Activated T-cell treated with anti-CD3 and anti-CD28 coated beads, Interleukin-2, amount 50 U/mL, for 4 hours (primary cell): ENCODE measurements around the gene UBE2E1. TPM values are rescaled to one million over a fixed set of nuclear protein-coding genes. Genes with fewer than 3 reads are reported as not detected.

Experiments
- ATAC-seq, 2 donors: fragments of 200-7000 bp; cut with Tn5 transposase; one replicate each; pipeline ENCODE4 v1.10.0; 2021
- DNase-seq: peaks from one replicate; pipeline ENCODE4 v3.0.0-alpha.2; 2020
- H3K27me3 Mint-ChIP-seq: one replicate; pipeline ENCODE4 v1.8.0; 2021; ENCODE audit warnings: low read depth, mixed read lengths
- H3K36me3 Mint-ChIP-seq: one replicate; pipeline ENCODE4 v1.8.0; 2022; ENCODE audit warnings: mixed read lengths; ENCODE audit not compliant: insufficient read depth
- H3K4me1 Mint-ChIP-seq: one replicate; pipeline ENCODE4 v1.8.0; 2021; ENCODE audit warnings: low read depth, mixed read lengths
- H3K4me3 Mint-ChIP-seq: one replicate; pipeline ENCODE4 v1.8.0; 2021; ENCODE audit warnings: mild to moderate bottlenecking, moderate library complexity, mixed read lengths
- H3K9me3 Mint-ChIP-seq: one replicate; pipeline ENCODE4 v1.8.0; 2021; ENCODE audit warnings: mixed read lengths
- total RNA-seq, 3 donors: library from RNA; stranded (reverse); gene quantifications; one replicate each; pipeline ENCODE4 v1.2.1, GENCODE V29; 2021

The UBE2E1 gene
- total RNA-seq, 3 donors from 2014 or later = 52.9 to 56.3 (median 54.1) TPM

DNA sequence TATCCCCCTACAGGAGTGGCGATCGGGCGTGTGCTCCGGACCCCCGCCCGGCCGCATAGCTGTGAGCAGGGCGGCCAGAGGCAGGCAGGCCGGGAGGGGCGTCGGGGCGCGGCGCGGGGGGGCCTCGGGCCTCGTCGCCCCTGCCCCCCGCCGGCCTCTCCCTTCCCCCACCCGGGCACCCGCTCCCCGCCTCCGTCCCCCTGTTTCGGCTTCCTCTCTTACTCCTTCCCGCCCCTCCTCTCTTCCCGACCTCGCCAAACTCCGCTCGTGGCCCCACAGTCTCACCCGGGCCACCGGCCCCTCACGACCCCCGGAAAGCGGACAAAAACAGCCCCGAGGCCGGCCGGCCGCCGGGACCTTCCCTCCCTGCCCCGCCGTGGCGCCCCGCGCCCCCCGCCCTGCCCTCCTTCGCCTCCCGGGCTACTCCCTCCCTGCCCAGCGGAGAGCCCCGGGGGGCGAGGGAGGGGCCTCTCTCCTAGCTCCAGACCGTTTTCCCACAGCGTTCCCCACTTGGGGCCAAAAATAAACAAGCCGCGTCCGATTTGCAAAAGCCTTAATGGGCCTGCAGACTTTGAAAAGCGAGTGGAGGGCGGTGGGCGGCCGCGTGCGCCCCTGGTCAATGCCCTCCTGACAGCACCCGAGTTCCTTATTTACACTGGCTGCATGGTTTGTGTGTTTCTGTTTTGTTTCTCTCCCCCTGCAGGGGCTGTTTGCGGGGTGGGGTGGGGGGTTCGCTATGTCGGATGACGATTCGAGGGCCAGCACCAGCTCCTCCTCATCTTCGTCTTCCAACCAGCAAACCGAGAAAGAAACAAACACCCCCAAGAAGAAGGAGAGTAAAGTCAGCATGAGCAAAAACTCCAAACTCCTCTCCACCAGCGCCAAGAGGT, 1.0 kb downstream of the UBE2E1 start:
- H3K4me3 Mint-ChIP-seq = peak overlapping the region; percentile 92
- H3K9me3 Mint-ChIP-seq = no peaks in the 10 kb centered on the region
- H3K36me3 Mint-ChIP-seq = peaks cover 4% of the 10 kb centered on the region
- no peaks in the 10 kb centered on the region for H3K27me3 Mint-ChIP-seq
- DNase-seq (no peak), ATAC-seq (peak in 1 of 2 donors; percentile 4)
- H3K4me1 Mint-ChIP-seq = peaks cover 45% of the 10 kb centered on the region

DNA sequence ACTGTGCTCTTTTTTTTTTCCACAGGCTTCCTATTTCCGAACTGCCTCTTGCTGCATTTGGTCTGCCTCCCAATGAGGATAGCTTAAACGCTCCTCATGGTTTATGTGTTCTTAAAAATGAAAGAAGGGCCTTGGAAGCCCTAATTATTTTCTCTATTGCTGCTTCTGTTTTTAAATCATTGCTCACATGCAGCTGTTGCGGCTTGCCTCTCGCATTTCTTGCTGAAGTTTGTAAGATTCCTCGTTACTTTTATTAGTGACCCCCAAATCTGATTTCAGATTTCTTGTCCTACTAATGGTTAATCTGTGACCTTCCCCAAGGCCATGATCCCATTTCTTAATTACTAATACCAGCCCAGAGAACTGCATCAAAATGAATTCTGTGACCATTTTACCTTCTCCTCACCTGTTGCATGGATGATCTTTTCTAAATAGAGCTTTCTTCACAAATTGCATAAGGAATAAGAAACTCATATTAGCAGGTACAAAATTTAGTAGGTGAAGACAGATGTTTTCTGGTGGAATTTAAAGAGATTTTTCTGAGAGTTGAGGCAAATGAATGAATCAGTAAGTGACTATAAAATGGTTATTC, 1.8 kb downstream of the UBE2E1 start:
- H3K4me1 Mint-ChIP-seq = peaks cover 53% of the 10 kb centered on the region
- peaks cover 8% of the 10 kb centered on the region for H3K36me3 Mint-ChIP-seq
- no peak for ATAC-seq
- H3K27me3 Mint-ChIP-seq = no peaks in the 10 kb centered on the region
- no peaks in the 10 kb centered on the region for H3K9me3 Mint-ChIP-seq
- DNase-seq = no peak
- peak overlapping the region; percentile 92 for H3K4me3 Mint-ChIP-seq

DNA sequence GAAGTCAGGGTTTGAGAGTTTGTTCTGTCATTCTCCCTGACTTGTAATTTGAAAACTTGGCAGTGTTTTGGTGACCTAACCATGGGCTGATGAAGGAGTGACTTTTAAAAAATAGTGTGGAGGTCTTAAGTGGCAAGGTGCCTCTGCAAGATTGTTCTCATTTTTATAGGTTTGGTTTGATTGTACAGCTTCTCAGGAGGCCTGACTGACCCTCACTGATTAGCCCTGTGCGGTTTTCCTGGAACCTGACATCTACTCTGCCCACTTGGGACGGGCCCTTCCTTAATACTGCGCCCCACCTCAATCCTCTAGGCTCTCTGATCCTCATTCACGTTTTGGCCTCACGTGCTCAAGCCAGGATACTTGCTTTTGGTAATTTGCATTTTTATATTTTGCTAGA, 2.8 kb downstream of the UBE2E1 start:
- Mint-ChIP-seq H3K4me3 (peak overlapping the region; percentile 92), H3K4me1 (peaks cover 55% of the 10 kb centered on the region), H3K27me3 (no peaks in the 10 kb centered on the region), H3K9me3 (no peaks in the 10 kb centered on the region), H3K36me3 (peaks cover 8% of the 10 kb centered on the region)
- DNase-seq (no peak), ATAC-seq (no peak)

DNA sequence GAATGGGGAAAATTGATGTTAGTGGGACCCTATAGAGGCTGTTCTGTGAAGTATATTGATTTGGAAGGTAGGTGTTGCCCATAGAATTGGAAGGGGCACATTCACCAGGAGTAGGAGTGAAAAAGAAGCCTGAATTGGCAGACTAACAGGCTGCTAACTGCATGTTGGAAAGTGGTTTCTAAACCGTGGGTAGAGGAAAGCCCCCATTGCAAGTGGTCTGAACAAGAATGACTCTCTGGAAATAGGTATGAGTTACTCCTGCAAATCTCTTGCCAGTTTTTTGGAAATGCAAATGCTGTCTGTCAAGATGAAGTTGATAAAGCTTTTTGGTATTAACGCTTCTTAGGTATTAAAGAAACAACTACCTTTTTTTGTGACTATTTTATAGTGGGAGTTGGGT, 3.5 kb downstream of the UBE2E1 start:
- Mint-ChIP-seq H3K4me3 (peak overlapping the region; percentile 85), H3K4me1 (peaks cover 56% of the 10 kb centered on the region), H3K36me3 (peaks cover 9% of the 10 kb centered on the region), H3K9me3 (no peaks in the 10 kb centered on the region), H3K27me3 (no peaks in the 10 kb centered on the region)
- DNase-seq (no peak), ATAC-seq (peak; percentile 33 to 35)

DNA sequence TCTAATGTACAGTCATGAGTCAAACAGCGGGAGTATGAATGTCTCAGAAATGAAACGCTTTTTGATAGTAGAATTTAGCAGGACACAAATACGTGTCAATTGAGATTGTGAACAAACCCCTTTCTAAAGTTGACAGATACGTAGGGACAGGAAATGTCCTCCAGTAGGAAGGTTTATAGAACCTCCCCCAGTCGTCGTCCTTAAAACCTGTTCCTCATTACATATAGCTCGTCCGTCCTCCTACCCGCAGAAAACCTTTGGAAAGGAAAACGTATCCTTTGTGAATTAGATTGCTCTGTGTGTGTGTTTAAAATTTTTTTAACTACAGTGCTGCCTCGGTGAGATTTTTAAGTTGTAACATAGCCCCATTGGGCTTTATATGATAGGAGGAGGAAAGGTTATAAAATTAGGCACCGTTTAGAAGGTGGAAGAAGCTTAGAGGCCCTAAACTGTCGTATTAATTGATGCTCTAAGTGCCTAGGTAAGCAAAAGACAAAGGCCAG, 4.1 kb downstream of the UBE2E1 start:
- DNase-seq (no peak), ATAC-seq (no peak)
- Mint-ChIP-seq H3K27me3 (no peaks in the 10 kb centered on the region), H3K9me3 (no peaks in the 10 kb centered on the region), H3K4me1 (peaks cover 59% of the 10 kb centered on the region), H3K36me3 (peaks cover 10% of the 10 kb centered on the region), H3K4me3 (peak overlapping the region; percentile 85)

DNA sequence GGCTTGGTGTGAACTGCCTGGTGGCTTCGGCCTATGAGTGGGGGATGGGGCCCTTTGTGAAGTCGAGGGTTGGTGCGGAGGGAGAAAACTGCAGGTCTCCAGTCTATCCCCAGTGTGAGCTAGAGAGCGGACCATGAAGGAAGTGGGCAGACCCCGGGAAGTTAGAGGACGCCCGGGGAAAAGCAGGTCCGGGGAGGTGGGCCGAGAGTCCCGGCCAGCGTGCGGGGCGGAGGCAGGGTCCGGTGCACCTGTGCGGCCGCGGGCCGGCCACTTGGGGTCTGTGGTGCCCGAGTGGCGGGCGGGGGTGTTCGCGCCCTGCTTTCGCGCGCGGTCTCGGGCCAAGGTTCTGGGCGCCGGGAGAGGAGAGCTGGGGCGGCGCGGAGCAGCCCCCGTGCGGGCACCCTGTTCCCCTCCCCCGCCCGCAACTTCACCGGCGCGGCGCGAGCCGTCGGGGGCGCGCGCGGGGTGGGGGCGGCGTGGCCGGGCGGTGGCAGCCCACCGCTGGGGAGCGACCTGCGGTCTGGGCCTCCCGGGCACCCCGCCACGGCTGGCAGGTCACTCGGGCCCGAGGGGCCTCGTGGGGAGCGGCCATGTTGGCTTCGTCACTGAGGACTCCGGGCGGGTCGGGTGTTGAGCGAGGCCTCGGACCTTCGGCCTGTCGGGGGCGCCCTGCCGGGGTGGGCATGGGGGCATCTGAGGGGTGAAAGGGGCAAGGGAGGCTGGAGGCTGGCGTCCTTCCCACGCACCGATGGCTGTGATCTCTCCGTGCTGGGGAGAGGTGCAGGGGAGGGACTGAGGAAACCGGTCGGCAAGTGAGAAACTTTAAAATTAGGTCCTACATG, 4.8 kb downstream of the UBE2E1 start:
- no peaks in the 10 kb centered on the region for H3K27me3 Mint-ChIP-seq
- H3K4me1 Mint-ChIP-seq = peaks cover 59% of the 10 kb centered on the region
- DNase-seq = peak; percentile 15
- no peaks in the 10 kb centered on the region for H3K9me3 Mint-ChIP-seq
- H3K4me3 Mint-ChIP-seq = peak overlapping the region; percentile 92
- ATAC-seq = peak; percentile 29
- peaks cover 10% of the 10 kb centered on the region for H3K36me3 Mint-ChIP-seq

DNA sequence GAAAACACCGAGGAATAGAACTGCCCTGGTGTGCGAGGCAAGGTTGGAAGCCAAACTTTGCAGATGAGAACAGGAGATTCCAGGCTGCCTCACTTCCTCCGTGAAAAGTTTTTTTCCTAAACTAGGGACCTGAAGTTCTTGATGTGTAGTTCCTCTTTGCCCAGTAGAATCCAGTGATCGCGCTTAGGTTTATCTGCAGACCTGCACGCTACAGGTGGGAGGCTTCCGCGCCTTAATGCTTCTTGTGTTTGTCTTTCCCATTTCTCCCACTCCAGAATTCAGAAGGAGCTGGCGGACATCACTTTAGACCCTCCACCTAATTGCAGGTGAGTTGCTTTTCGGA, 5.4 kb downstream of the UBE2E1 start:
- Mint-ChIP-seq H3K36me3 (peaks cover 10% of the 10 kb centered on the region), H3K9me3 (no peaks in the 10 kb centered on the region), H3K27me3 (no peaks in the 10 kb centered on the region), H3K4me1 (peaks cover 62% of the 10 kb centered on the region), H3K4me3 (peak overlapping the region; percentile 92)
- ATAC-seq = no peak
- no peak for DNase-seq

DNA sequence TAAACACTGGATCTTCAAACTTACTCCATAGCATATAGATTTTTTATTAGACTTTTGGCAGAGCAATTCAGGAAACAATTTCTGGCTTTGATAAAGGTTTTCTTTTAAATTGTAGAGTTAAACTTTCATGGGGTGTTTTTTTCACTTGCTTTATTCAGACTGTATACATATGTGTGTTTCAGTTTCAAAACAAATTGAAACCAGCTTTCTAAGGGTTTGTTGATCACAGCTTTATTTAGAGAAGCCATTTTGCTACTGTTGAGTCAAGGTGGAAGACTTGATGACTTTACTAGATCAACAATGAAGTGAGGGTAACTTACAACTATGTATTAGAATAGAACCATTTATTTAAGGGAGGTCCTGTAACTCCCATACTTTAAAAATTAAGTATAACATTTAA, 6.2 kb downstream of the UBE2E1 start:
- Mint-ChIP-seq H3K27me3 (no peaks in the 10 kb centered on the region), H3K4me3 (peak overlapping the region; percentile 92), H3K36me3 (peaks cover 10% of the 10 kb centered on the region), H3K4me1 (peaks cover 64% of the 10 kb centered on the region), H3K9me3 (no peaks in the 10 kb centered on the region)
- DNase-seq (no peak), ATAC-seq (peak; percentile 48 to 57)

DNA sequence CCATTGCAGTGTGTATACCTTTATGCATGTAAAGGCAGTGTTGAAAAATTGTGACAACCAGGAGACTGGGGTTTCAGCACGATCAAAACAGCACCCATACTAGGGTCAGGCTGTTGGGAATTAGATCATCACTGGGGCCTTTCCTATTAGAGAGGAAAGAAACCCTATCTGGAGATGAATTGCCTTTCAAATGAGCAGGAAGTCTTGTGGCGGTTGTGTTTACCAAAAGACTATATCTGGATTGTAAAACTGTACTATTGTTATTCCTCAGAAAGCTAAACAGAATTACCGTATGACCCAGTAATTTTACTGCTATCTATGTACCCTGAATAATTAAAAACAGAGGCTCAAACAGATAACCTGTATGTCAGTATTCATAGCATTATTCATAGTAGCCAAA, 10.1 kb downstream of the UBE2E1 start:
- H3K4me1 Mint-ChIP-seq = peaks cover 53% of the 10 kb centered on the region
- no peak overlapping the region for H3K4me3 Mint-ChIP-seq
- H3K9me3 Mint-ChIP-seq = no peaks in the 10 kb centered on the region

DNA sequence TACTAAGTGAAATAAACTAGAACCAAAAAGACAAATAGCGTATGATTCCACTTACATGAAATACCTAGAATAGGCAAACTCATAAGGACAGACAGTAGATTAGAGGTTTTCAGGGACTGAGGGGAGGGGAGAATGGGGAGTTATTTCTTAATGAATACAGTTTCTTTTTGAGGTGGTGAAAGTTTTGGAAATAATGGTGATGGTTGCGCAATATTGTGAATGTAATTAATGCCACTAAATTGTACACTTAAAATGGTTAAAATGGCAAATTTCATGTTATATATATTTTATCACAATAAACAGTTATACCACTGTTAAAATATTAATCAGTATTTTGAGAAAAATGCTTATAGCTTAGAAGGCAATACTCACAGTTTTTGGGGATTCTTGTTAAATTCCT, 11.0 kb downstream of the UBE2E1 start:
- peaks cover 16% of the 10 kb centered on the region for H3K36me3 Mint-ChIP-seq
- H3K9me3 Mint-ChIP-seq = no peaks in the 10 kb centered on the region
- no peak for ATAC-seq
- no peaks in the 10 kb centered on the region for H3K27me3 Mint-ChIP-seq
- DNase-seq = no peak
- H3K4me1 Mint-ChIP-seq = peaks cover 54% of the 10 kb centered on the region
- no peak overlapping the region for H3K4me3 Mint-ChIP-seq

More for the DNA sequence above, 10.1 kb downstream of the UBE2E1 start:
- DNase-seq (no peak), ATAC-seq (no peak)
- no peaks in the 10 kb centered on the region for H3K27me3 Mint-ChIP-seq
- peaks cover 14% of the 10 kb centered on the region for H3K36me3 Mint-ChIP-seq

DNA sequence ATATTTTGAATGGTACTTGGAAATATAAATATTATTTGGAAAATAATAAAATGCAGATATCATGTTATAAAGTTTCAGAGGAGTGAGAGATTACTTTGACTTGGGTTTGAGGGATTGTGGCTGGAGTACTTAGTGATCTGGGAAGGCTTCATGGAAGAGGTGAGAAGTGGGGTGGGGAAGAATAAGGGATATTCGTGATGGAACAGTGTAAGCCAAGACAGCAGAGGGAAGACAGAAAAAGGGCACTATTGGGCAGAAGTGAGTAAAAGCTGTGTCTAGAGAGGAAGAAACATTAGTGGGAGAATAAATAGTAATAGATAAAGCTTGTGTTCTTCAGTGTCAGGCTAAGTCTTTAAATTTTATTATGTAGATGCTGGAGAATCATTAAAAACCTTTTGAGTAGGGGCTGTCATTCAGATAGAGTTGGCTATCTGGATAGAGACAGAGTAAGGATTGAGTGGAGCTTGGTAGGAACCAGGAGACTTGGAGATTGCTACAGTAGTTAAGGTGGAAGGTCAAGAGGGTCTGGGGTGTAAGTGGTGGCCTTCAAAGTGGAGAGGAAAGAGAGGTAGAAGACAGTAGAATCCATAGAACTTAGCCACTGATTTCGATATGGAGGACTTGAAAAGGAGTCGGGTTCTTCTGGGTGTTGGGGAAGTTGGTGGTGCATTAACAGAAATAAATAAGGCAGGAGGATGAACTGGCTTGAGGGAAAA, 11.9 kb downstream of the UBE2E1 start:
- no peaks in the 10 kb centered on the region for H3K9me3 Mint-ChIP-seq
- H3K36me3 Mint-ChIP-seq = peaks cover 16% of the 10 kb centered on the region
- H3K4me1 Mint-ChIP-seq = peaks cover 49% of the 10 kb centered on the region
- H3K27me3 Mint-ChIP-seq = no peaks in the 10 kb centered on the region
- no peak overlapping the region for H3K4me3 Mint-ChIP-seq
- DNase-seq (no peak), ATAC-seq (no peak)

DNA sequence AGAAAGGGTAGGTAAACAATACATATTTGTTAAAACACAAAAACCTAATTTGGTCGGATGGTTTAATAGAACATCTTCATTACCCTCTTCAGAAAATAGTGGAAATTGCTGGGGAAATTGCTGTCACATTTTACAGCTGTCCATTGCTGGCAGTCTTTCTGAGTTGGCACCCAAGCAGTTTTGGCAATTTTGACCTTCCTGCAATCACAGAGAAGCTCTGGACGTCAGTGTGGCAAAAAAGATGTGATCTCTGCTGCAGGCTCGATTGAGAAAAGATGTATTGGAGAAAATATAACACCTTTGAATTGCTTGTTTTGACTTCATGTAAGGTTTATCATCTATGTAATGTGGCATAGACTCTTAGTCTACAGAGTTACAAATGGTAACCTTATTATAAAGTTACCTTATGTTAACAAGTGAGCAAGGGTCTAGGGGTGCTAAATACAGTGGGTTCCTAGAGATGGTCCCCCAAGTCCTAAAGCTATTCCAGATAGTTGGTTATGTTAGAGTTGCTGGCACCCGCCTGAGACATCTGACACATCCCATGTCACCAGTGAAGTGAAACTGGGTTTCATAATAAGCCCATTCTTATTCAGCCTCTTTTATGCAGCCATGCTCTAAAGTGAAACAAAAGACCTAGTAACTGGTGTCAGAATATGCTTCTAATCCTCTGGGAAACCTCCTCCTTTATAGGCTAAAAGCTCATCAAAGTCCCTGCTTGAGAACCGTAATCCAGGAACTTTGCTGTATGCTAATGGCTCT, 14.0 kb downstream of the UBE2E1 start:
- Mint-ChIP-seq H3K9me3 (no peaks in the 10 kb centered on the region), H3K4me3 (no peak overlapping the region), H3K36me3 (peaks cover 14% of the 10 kb centered on the region), H3K4me1 (peaks cover 56% of the 10 kb centered on the region), H3K27me3 (no peaks in the 10 kb centered on the region)
- peak; percentile 48 to 66 for ATAC-seq
- DNase-seq = no peak

DNA sequence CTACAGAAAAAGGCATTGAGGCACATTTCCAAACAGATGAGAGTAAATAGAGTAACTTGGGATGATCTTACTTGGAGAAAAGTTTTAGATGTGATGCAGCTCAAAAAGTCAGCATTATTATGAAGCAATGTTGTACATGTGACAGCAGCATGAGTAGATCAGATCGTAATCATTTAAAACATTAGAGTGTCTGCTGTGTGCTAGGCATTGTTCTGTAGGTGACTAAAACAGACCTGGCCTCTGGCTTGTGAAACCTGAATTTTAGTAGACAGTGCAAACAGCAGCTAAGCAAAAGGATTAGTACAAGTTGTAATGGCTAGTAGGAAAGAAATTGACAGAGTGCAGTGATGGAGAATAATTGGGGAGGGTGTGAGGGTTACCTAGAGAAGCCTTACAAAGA, 15.1 kb downstream of the UBE2E1 start:
- peaks cover 14% of the 10 kb centered on the region for H3K36me3 Mint-ChIP-seq
- DNase-seq = no peak
- no peaks in the 10 kb centered on the region for H3K27me3 Mint-ChIP-seq
- H3K4me3 Mint-ChIP-seq = no peak overlapping the region
- no peaks in the 10 kb centered on the region for H3K9me3 Mint-ChIP-seq
- peaks cover 57% of the 10 kb centered on the region for H3K4me1 Mint-ChIP-seq
- ATAC-seq = no peak
